Astrocyte of the cerebellum (primary cell): ENCODE results near the gene C19orf38.
"Not testable (repeated sequence)": the region's sequence is repeated elsewhere in the genome, so short reads cannot be mapped to it uniquely, and the experiment has no call there.

Source experiments
- DNase-seq: peaks from one replicate; pipeline ENCODE4 v3.0.0-alpha.2; 2011; ENCODE audit warnings: low read depth
- H3K4me3 ChIP-seq: 2 replicates; pipeline ENCODE4 v1.5.1; 2011; ENCODE audit warnings: mild to moderate bottlenecking, low read depth, low read length, moderate library complexity
- CTCF ChIP-seq: IDR thresholded peaks from 2 replicates; pipeline ENCODE4 v1.5.1; 2012; ENCODE audit warnings: low read length, low read depth, moderate library complexity, mild to moderate bottlenecking; ENCODE audit errors: missing control alignments
- in situ Hi-C: cut with HindIII; loops from 2 replicates; pipeline ENCODE4 v1.10.0; 2017; ENCODE audit warnings: low sequenced_read_pairs

C19orf38 gene

DNA sequence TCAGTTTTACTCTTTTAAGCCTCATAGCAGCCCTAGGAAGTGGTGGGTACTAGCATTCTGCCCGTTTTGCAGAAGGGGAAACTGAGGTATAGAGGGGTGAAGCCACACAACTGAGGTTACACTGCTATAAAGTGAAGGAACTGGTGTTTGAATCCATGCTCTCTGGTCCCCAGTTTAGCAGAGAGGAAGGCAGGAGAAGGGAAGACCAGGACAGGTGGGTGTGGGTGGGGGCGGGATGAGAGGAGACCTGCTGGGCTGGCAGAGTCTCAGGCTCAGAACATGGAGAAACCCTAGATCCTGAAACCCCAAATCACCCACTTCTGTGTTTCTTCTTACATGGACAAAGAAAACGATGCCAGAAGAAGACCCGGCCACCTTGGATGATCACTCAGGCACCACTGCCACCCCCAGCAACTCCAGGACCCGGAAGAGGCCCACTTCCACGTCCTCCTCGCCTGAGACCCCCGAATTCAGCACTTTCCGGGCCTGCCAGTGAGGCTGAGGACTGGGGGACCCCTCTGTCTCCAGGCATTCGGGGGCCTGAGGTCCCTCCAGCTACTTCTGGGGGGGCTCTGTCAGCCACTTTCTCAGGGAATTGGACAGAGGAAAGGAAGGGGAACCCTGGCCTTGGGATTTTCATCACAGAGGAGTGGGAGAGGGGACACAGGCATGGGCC is 20.8 kb downstream of the C19orf38 start:
- no peak for TF ChIP-seq CTCF
- no peak for DNase-seq
- no peak overlapping the region for H3K4me3 ChIP-seq
- in situ Hi-C loops, result no loop called here

DNA sequence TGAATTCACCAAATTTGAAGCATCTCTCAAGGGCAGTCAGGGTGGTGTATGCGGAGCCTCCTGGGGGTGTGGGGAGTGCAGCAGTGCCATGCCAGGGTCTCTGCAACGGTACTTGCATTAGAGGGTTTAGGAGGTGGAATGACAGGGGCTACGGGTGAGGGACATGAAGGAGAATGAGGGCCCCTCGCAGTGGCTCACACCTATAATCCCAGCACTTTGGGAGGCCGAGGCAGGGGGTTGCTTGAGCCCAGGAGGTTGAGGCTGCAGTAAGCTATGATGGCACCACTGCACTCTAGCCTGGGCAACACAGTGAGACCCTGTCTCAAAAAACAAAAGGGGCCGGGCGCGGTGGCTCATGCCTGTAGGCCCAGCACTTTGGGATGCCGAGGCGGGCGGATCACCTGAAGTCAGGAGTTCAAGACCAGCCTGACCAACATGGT is 21.7 kb downstream of the C19orf38 start:
- DNase-seq, H3K4me3 ChIP-seq, in situ Hi-C loops: not testable (repeated sequence)

GRCh38 chr19:10870501-10870954 is 22.3 kb downstream of the C19orf38 start:
- no peak for TF ChIP-seq CTCF
- in situ Hi-C loops, result no loop called here
- H3K4me3 ChIP-seq, result peak overlapping the region; percentile 40
- no peak for DNase-seq

DNA sequence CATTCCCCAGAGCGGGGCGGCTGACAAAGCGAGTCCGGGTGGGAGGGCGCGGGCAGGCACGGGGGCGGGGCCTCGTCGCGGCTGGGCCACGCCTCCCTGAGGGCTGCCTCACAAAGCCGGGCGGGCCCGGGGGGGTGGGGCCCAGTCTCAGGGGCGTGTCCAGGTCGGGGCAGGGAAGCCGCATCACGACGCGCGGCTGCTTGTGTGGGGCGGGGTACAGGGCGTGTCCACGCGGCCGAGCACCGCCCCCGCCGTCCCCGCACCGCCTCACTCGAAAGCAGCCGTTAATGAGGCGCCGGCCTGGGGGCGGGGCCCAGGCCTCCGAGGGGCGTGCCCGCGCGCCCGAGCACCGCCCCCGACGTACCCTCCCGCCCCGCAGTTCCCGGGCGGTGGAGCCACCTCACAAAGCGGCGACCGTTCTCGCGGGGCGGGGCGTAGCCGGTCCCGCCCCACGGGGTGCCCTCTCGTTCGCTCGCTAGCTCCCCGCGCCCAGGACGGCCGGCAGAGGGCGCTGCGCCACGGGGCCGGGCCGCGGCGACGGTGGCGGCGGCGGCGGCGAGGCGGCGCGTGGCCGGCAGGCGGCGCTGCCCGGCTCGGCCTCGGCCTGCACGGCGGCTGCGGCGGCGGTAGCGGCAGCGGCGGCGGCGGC is 22.9 kb downstream of the C19orf38 start, which contains the start of gene CARM1:
Gene CARM1 (plus strand): TSS at position 599 of the 649 bp plus-strand sequence. CDS start 150 bp downstream, outside the sequence.
- peak; percentile 94 for DNase-seq
- peak; percentile 50 for TF ChIP-seq CTCF
- in situ Hi-C loops, result no loop called here
- peak within 1 kb of the TSS; percentile 80 for H3K4me3 ChIP-seq

DNA sequence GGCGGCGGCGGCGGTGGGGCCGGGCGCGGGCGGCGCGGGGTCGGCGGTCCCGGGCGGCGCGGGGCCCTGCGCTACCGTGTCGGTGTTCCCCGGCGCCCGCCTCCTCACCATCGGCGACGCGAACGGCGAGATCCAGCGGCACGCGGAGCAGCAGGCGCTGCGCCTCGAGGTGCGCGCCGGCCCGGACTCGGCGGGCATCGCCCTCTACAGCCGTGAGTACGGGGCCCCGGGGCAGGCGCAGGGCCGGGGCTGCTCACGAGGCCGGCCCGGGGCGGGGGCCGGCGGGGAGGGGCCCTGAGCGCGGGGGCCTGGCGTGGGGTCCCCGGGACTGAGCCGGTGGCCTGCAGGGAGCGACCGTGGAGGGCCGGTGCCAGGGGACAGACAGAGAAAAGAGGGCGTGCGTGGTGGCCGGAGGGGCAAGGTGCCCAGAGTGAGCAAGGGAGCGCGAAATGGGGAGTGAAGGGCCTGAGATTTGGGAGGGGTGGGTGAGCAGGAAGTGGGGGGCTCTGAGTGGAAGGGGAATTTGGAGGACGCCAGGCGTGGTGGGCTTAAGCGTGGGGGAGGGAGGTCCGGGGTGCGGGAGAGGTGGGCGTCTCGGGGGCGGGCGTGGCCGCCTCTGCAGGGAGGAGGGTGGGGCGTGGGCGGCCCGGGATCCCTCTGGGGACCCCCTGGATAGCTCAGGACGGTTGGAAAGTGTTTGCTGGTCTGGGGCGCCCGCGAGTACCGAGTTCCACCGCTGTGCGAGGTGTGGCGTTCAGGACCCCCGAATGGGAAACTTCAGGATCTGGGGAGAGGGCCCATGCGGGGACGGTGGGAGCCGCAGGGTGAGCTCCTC is 23.7 kb downstream of the C19orf38 start:
- in situ Hi-C loops, result no loop called here
- TF ChIP-seq CTCF, result peak; percentile 11
- peak overlapping the region; percentile 80 for H3K4me3 ChIP-seq
- DNase-seq, result no peak

DNA sequence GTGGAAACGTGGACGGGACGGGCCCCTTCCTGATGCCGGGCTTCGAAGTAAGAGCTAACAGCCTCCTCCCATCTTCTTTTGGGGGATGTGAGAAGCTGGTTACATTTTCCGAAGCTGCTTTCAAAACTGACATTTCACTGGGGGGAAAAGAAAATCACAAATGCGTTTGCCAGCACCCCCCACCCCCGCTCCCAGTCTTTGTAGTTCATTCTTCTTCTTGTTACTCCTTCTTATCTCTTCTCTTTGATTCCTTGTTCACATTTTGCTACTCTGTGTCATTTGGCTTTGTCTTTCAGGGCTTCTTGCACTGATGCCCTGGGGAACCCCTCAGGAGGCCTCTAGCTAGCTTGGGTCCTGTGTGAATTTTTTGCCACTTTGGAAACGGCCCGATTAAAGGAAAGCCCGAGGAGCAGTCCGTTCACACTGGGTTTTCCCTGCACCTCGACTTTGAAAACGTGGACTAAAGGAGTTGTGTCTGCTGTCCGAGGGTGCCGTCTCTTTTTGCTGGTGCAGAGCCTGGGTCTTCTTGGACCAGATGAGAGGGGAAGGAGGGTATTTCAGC is 24.4 kb downstream of the C19orf38 start:
- H3K4me3 ChIP-seq, result peak overlapping the region; percentile 80
- in situ Hi-C loops, result no loop called here
- no peak for DNase-seq
- no peak for TF ChIP-seq CTCF
